OCI-LY1 (cell line): ENCODE measurements around the gene RNFT2.

Experiments
- H2AFZ ChIP-seq: fragments of 200-600 bp; sonication (generic), shearing (Covaris generic); 2 replicates; pipeline ENCODE4 v1.6.0; 2014; ENCODE audit warnings: antibody characterized with exemption, mild to moderate bottlenecking, low read length
- H3F3A ChIP-seq: fragments of 200-600 bp; sonication (generic), shearing (Covaris generic); 2 replicates; pipeline ENCODE4 v1.6.0; 2014; ENCODE audit warnings: mild to moderate bottlenecking, antibody characterized with exemption, low read length, moderate library complexity; ENCODE audit not compliant: insufficient read depth
- H3K27ac ChIP-seq: fragments of 200-600 bp; sonication (generic); 2 replicates; pipeline ENCODE4 v1.5.1; 2014; ENCODE audit warnings: low read length, mixed run types, mild to moderate bottlenecking, low read depth; ENCODE audit not compliant: poor library complexity, severe bottlenecking
- H3K27me3 ChIP-seq: fragments of 200-600 bp; sonication (generic); 2 replicates; pipeline ENCODE4 v1.6.0; 2014; ENCODE audit warnings: antibody characterized with exemption, mild to moderate bottlenecking, low read length, moderate library complexity; ENCODE audit not compliant: insufficient read depth
- H3K36me3 ChIP-seq: fragments of 200-600 bp; sonication (generic); 2 replicates; pipeline ENCODE4 v1.6.1; 2014; ENCODE audit warnings: mild to moderate bottlenecking, antibody characterized with exemption, low read length, moderate library complexity, mixed read lengths; ENCODE audit not compliant: insufficient read depth
- H3K4me1 ChIP-seq: fragments of 200-600 bp; sonication (generic); 2 replicates; pipeline ENCODE4 v1.5.1; 2014; ENCODE audit warnings: mild to moderate bottlenecking, low read length, moderate library complexity; ENCODE audit not compliant: insufficient read depth, severe bottlenecking
- H3K4me2 ChIP-seq: fragments of 200-600 bp; sonication (generic), shearing (Covaris generic); 2 replicates; pipeline ENCODE4 v1.6.1; 2014; ENCODE audit warnings: low read length
- H3K4me3 ChIP-seq: fragments of 200-600 bp; sonication (generic); 2 replicates; pipeline ENCODE4 v1.5.1; 2014; ENCODE audit warnings: low read length, low read depth, mild to moderate bottlenecking, mixed read lengths; ENCODE audit not compliant: poor library complexity, severe bottlenecking
- H3K79me2 ChIP-seq: fragments of 200-600 bp; shearing (Covaris generic); 2 replicates; pipeline ENCODE4 v1.6.1; 2016; ENCODE audit warnings: mixed run types, low read length, mixed read lengths; ENCODE audit not compliant: insufficient read depth
- H3K9ac ChIP-seq: fragments of 200-600 bp; sonication (generic), shearing (Covaris generic); 2 replicates; pipeline ENCODE4 v1.6.1; 2014; ENCODE audit warnings: mild to moderate bottlenecking, low read length, mixed read lengths
- H3K9me2 ChIP-seq: fragments of 200-600 bp; sonication (generic), shearing (Covaris generic); 2 replicates; pipeline ENCODE4 v1.6.1; 2014; ENCODE audit warnings: low read depth, mild to moderate bottlenecking, low read length, mixed read lengths
- H3K9me3 ChIP-seq: fragments of 200-600 bp; shearing (Covaris generic); 2 replicates; pipeline ENCODE4 v1.6.1; 2014; ENCODE audit warnings: low read length, mixed read lengths
- H4K20me1 ChIP-seq: fragments of 200-600 bp; sonication (generic), shearing (Covaris generic); 2 replicates; pipeline ENCODE4 v1.6.0; 2016; ENCODE audit warnings: mild to moderate bottlenecking, low read length; ENCODE audit not compliant: insufficient read depth
- CTCF ChIP-seq: fragments of 200-600 bp; sonication (generic), shearing (Covaris generic); IDR thresholded peaks from 2 replicates; pipeline ENCODE4 v1.5.1; 2017; ENCODE audit warnings: mild to moderate bottlenecking, antibody characterized with exemption, low read length, moderate library complexity, mixed read lengths
- EZH2 ChIP-seq: fragments of 200-600 bp; sonication (generic), shearing (Covaris generic); IDR thresholded peaks from 2 replicates; pipeline ENCODE4 v1.8.0; 2017; ENCODE audit warnings: borderline replicate concordance, mixed run types, mild to moderate bottlenecking, antibody characterized with exemption, low read length, moderate library complexity, mixed read lengths

The RNFT2 gene

DNA sequence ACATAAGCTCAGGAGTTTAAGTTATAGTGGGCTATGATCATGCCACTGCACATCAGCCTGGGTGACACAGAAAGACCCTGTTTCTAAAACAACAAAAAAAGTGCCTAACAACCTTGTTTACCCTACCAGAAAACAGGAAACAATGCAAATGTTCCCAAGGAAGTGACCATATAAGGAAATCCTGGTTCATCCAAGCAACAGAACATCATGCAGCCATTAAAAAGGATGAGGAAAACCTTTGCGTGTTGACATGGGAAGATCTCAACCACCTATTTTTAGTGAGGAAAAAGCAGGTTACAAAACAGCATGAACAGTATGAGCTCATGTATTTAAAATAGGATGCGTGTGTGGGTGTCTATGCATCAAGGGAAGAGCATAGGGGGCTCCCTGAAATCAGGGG, 129.4 kb downstream of the RNFT2 start:
- Histone ChIP-seq H3K79me2 (peaks cover 6% of the 10 kb centered on the region; the same call in 1 of the 2 replicates), H3K4me3 (no peak overlapping the region), H3K9me2 (no peaks in the 10 kb centered on the region), H2AFZ (no peak overlapping the region), H3K4me1 (peaks cover 14% of the 10 kb centered on the region), H3F3A (no peaks in the 10 kb centered on the region), H3K9me3 (no peaks in the 10 kb centered on the region), H3K27me3 (no peaks in the 10 kb centered on the region), H3K4me2 (no peak overlapping the region), H3K36me3 (peaks cover 73% of the 10 kb centered on the region), H4K20me1 (no peaks in the 10 kb centered on the region), H3K9ac (no peak overlapping the region), H3K27ac (no peak overlapping the region)
- TF ChIP-seq CTCF: no peak
- no peak for TF ChIP-seq EZH2

DNA sequence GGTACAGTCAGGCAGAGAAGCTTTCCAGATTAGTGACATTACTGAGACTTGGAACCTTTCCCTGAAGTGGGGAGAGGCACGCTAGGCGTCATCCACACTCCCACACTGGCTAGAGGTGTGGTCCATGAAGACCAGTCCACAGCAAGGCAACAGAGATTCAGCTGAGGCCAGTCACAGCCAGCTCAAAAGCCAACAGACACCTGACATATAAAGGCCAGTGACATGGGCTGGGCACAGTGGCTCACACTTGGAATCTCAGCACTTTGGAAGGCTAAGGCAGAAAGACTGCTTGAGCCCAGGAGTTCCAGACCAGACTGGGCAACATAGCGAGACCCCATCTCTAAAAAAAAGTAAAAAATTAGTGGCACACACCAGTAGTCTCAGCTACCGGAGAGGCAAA, 132.2 kb downstream of the RNFT2 start:
- no peaks in the 10 kb centered on the region for H3K9me3 ChIP-seq
- no peak overlapping the region for H3K4me2 ChIP-seq
- TF ChIP-seq EZH2 (no peak), CTCF (no peak)

DNA sequence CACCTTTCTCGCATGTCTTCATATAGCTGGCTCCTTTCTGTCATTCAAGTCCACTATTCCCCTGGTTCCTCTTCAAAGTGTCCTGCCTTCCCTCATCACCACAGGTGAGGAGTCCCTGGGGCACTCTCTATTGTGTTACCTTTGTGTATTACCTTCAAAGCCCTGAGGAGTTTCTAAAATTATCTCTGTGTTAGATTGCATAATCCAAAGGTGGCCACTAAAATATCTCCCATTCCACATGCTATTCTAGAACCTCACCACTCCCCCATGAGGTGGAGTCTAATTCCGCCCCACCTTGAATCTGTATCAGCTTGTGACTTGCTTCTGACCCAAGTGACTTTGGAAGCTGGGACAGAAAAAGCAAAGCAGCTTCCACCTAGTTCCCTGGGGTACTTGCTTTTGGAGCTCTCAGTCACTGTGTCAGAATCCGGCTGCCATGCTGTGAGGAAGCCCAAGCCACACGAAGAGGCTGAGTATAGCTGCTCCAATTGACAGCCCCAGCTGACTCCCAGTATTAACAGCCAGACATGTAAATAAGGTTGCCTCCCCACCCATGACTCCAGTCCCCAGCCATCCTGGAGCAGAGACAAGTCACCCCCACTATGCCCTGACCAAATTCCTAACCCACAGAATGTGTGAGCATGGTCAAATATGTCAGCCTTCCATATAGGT, 136.3 kb downstream of the RNFT2 start:
- no peak overlapping the region for H3K9ac ChIP-seq
- no peak overlapping the region for H3K27ac ChIP-seq
- no peak overlapping the region for H3K4me3 ChIP-seq
- H3K9me3 ChIP-seq: no peaks in the 10 kb centered on the region
- H3K4me2 ChIP-seq: no peak overlapping the region
- no peaks in the 10 kb centered on the region for H4K20me1 ChIP-seq
- peaks cover 52% of the 10 kb centered on the region for H3K79me2 ChIP-seq
- no peaks in the 10 kb centered on the region for H3K9me2 ChIP-seq
- peaks cover 18% of the 10 kb centered on the region for H3K4me1 ChIP-seq
- TF ChIP-seq CTCF: no peak
- TF ChIP-seq EZH2: no peak
- H3K36me3 ChIP-seq: peaks cover 79% of the 10 kb centered on the region
- no peak overlapping the region for H2AFZ ChIP-seq
- no peaks in the 10 kb centered on the region for H3F3A ChIP-seq
- no peaks in the 10 kb centered on the region for H3K27me3 ChIP-seq

More for the DNA sequence above, 132.2 kb downstream of the RNFT2 start:
- no peaks in the 10 kb centered on the region for H3K27me3 ChIP-seq
- H3K36me3 ChIP-seq: peaks cover 78% of the 10 kb centered on the region
- peaks cover 23% of the 10 kb centered on the region for H3K79me2 ChIP-seq
- no peaks in the 10 kb centered on the region for H3F3A ChIP-seq
- no peaks in the 10 kb centered on the region for H4K20me1 ChIP-seq
- H3K9me2 ChIP-seq: no peaks in the 10 kb centered on the region
- H3K4me1 ChIP-seq: peaks cover 5% of the 10 kb centered on the region
- H3K9ac ChIP-seq: no peak overlapping the region
- H3K4me3 ChIP-seq: no peak overlapping the region
- no peak overlapping the region for H3K27ac ChIP-seq
- no peak overlapping the region for H2AFZ ChIP-seq
